ENCODE results near the gene TMEM238. TPM values are rescaled to one million over a fixed set of nuclear protein-coding genes. Genes with fewer than 3 reads are reported as not detected.

Gene TMEM238
- polyA plus RNA-seq, 1 of the 3 experiments (the other 2 are of a cell fraction): 0.12 TPM

GRCh38 chr19:55372316-55373081 lies 11.6 kb downstream of the TMEM238 start:
- Histone ChIP-seq H3K36me3 (replicated peaks in 1 of 2; ENCODE audit: control insufficient read depth in 1 of 2, insufficient read depth in 2 of 2, low read length in 1 of 2) (no peaks in the 10 kb centered on the region), H2AFZ (ENCODE audit: low read depth) (no peak overlapping the region), H3K9me3 (no peaks in the 10 kb centered on the region), H3K9ac (peak overlapping the region; percentile 34; the same call in 1 of the 2 replicates), H3K4me1 (ENCODE audit: control insufficient read depth in 1 of 2, insufficient read depth in 2 of 2, low read depth in 1 of 2, low read length in 1 of 2) (peaks cover 26 to 28% of the 10 kb centered on the region in 2 experiments; a peak in 3 of 4 replicates), H3K79me2 (ENCODE audit: insufficient read depth) (peaks cover 14% of the 10 kb centered on the region), H4K20me1 (ENCODE audit: insufficient read depth) (no peaks in the 10 kb centered on the region), H3K4me2 (peak overlapping the region; percentile 60; the same call in 1 of the 2 replicates), H3F3A (replicated peaks; ENCODE audit: insufficient read depth) (peaks cover 20% of the 10 kb centered on the region), H3K27me3 (ENCODE audit: insufficient read depth) (no peaks in the 10 kb centered on the region), H3K4me3 (ENCODE audit: low read depth in 2 of 2, low read length in 1 of 2) (no peak overlapping the region), H3K27ac (ENCODE audit: low read depth in 2 of 2, low read length in 1 of 2) (peak overlapping the region in 1 of 2 experiments; percentile 38; a peak in 1 of 4 replicates), H3K9me2 (no peaks in the 10 kb centered on the region)
- ChIA-PET POLR2A (interaction anchor here (1.0 kb wide), 1 partner anchor 35 kb away, joined by 3 read pairs; the partner anchor contains the start of gene UBE2S), CTCF (interaction anchor here (0.6 to 3.1 kb wide), 4 partner anchors 11 to 250 kb away, joined by 3 to 12 read pairs (median 3); partner anchors contain the start of gene TMEM238)
- TF ChIP-seq REST (IDR thresholded peaks at IDR 0.05; ENCODE audit: low read depth, low read length) (no peak), NFIC (IDR thresholded peaks at IDR 0.05; ENCODE audit: borderline replicate concordance) (0 out of 2 replicates have a peak, but pooled peaks have one; percentile 46), SMC3 (IDR thresholded peaks at IDR 0.05; ENCODE audit: low read depth, low read length) (no peak), CHD2 (IDR thresholded peaks at IDR 0.05; ENCODE audit: low read length, partially characterized antibody) (no peak), FOSL2 (IDR thresholded peaks at IDR 0.05; ENCODE audit: borderline replicate concordance, low read depth) (peak; percentile 45; the same call in 1 of the 2 replicates), EP300 (IDR thresholded peaks at IDR 0.05; ENCODE audit: borderline replicate concordance in 1 of 2, low read depth in 1 of 2, low read length in 1 of 2) (peak in 1 of 2 experiments; percentile 49; a peak in 1 of 4 replicates), JUND (IDR thresholded peaks at IDR 0.05) (no peak; the same call in 1 of the 2 replicates), EZH2phosphoT487 (IDR thresholded peaks at IDR 0.05; ENCODE audit: borderline replicate concordance, low read depth) (no peak)
- TF ChIP-seq, protein P1, sequence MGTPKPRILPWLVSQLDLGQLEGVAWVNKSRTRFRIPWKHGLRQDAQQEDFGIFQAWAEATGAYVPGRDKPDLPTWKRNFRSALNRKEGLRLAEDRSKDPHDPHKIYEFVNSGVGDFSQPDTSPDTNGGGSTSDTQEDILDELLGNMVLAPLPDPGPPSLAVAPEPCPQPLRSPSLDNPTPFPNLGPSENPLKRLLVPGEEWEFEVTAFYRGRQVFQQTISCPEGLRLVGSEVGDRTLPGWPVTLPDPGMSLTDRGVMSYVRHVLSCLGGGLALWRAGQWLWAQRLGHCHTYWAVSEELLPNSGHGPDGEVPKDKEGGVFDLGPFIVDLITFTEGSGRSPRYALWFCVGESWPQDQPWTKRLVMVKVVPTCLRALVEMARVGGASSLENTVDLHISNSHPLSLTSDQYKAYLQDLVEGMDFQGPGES (IDR thresholded peaks at IDR 0.05; ENCODE audit: low read depth, low read length): no peak
- TF ChIP-seq, protein P2, sequence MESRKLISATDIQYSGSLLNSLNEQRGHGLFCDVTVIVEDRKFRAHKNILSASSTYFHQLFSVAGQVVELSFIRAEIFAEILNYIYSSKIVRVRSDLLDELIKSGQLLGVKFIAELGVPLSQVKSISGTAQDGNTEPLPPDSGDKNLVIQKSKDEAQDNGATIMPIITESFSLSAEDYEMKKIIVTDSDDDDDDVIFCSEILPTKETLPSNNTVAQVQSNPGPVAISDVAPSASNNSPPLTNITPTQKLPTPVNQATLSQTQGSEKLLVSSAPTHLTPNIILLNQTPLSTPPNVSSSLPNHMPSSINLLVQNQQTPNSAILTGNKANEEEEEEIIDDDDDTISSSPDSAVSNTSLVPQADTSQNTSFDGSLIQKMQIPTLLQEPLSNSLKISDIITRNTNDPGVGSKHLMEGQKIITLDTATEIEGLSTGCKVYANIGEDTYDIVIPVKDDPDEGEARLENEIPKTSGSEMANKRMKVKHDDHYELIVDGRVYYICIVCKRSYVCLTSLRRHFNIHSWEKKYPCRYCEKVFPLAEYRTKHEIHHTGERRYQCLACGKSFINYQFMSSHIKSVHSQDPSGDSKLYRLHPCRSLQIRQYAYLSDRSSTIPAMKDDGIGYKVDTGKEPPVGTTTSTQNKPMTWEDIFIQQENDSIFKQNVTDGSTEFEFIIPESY (IDR thresholded peaks at IDR 0.05; ENCODE audit: borderline replicate concordance, low read depth): no peak
- DNase-seq: peak; percentile 64
- WGBS (ENCODE audit: low lambda C conversion rate): 49% methylated on average over 21 of the region's 24 CpGs
